Neural progenitor cell (in vitro differentiated cells): Measurements from ENCODE around the gene VAV1. TPM values are rescaled to one million over a fixed set of nuclear protein-coding genes. Genes with fewer than 3 reads are reported as not detected.

ENCODE experiments used
- DNase-seq: peaks from one replicate; pipeline ENCODE4 v3.0.0-alpha.2; 2016; ENCODE audit warnings: low spot score
- H2AFZ ChIP-seq: fragments of 200-600 bp; sonication (generic); replicated peaks from 2 replicates; pipeline ENCODE4 v1.6.1; 2016; ENCODE audit warnings: antibody characterized with exemption
- H3F3A ChIP-seq: fragments of 200-600 bp; sonication (generic); 2 replicates; pipeline ENCODE4 v1.6.1; 2016; ENCODE audit warnings: antibody characterized with exemption, low read depth
- H3K27ac ChIP-seq: fragments of 200-600 bp; sonication (generic); 2 replicates; pipeline ENCODE4 v1.5.1; 2016; ENCODE audit warnings: mild to moderate bottlenecking
- H3K27me3 ChIP-seq: fragments of 200-600 bp; sonication (generic); 2 replicates; pipeline ENCODE4 v1.6.1; 2016; ENCODE audit warnings: mild to moderate bottlenecking, moderate library complexity
- H3K36me3 ChIP-seq: fragments of 200-600 bp; sonication (generic); 2 replicates; pipeline ENCODE4 v1.5.1; 2016
- H3K4me1 ChIP-seq: fragments of 200-600 bp; sonication (generic); 2 replicates; pipeline ENCODE4 v1.6.1; 2016; ENCODE audit warnings: mixed run types
- H3K4me2 ChIP-seq: fragments of 200-600 bp; sonication (generic); 2 replicates; pipeline ENCODE4 v1.6.1; 2016
- H3K4me3 ChIP-seq: fragments of 200-600 bp; sonication (generic); 2 replicates; pipeline ENCODE4 v1.5.1; 2016
- H3K79me2 ChIP-seq: fragments of 200-600 bp; sonication (generic); 2 replicates; pipeline ENCODE4 v1.6.1; 2016; ENCODE audit warnings: low read depth
- H3K9ac ChIP-seq: fragments of 200-600 bp; sonication (generic); 2 replicates; pipeline ENCODE4 v1.6.1; 2016
- H3K9me3 ChIP-seq: fragments of 200-600 bp; sonication (generic); 2 replicates; pipeline ENCODE4 v1.5.1; 2016; ENCODE audit warnings: low read depth
- H4K20me1 ChIP-seq: fragments of 200-600 bp; sonication (generic); 2 replicates; pipeline ENCODE4 v1.6.1; 2016; ENCODE audit warnings: low read depth
- H3K27ac Mint-ChIP-seq: 3 replicates; pipeline ENCODE4 v1.8.0; 2021; ENCODE audit warnings: mixed read lengths
- H3K27me3 Mint-ChIP-seq: 2 replicates; pipeline ENCODE4 v1.8.0; 2022; ENCODE audit warnings: low read depth, mild to moderate bottlenecking, inconsistent platforms, moderate library complexity, mixed read lengths; ENCODE audit not compliant: insufficient read depth
- H3K36me3 Mint-ChIP-seq: 3 replicates; pipeline ENCODE4 v1.8.0; 2021; ENCODE audit warnings: mixed read lengths
- H3K4me1 Mint-ChIP-seq: 3 replicates; pipeline ENCODE4 v1.8.0; 2021; ENCODE audit warnings: mixed read lengths
- H3K4me3 Mint-ChIP-seq: 3 replicates; pipeline ENCODE4 v1.8.0; 2021; ENCODE audit warnings: mild to moderate bottlenecking, moderate library complexity, mixed read lengths
- H3K9me3 Mint-ChIP-seq: 3 replicates; pipeline ENCODE4 v1.8.0; 2020; ENCODE audit warnings: mixed read lengths
- CTCF ChIP-seq: fragments of 200-600 bp; sonication (generic); IDR thresholded peaks from 2 replicates; pipeline ENCODE4 v1.5.1; 2017; ENCODE audit warnings: antibody characterized with exemption, mild to moderate bottlenecking
- EZH2 ChIP-seq: fragments of 200-600 bp; sonication (generic); IDR thresholded peaks from 2 replicates; pipeline ENCODE4 v1.6.1; 2017; ENCODE audit warnings: antibody characterized with exemption, mild to moderate bottlenecking, moderate library complexity
- EZH2phosphoT487 ChIP-seq: fragments of 200-600 bp; sonication (generic); IDR thresholded peaks from 2 replicates; pipeline ENCODE4 v1.6.1; 2017; ENCODE audit warnings: antibody characterized with exemption
- total RNA-seq: library from RNA; depleted of rRNA; stranded (reverse); fragments of >200 nt; gene quantifications from 2 replicates; pipeline ENCODE4 v1.2.3, GENCODE V29; 2015; ENCODE audit warnings: low replicate concordance

Gene VAV1
- total RNA-seq, 1 donor from 2014 or later: not detected

GRCh38 chr19:6801485-6802086 lies 29.1 kb downstream of the VAV1 start:
- H3K4me1 Mint-ChIP-seq: peaks cover 3% of the 10 kb centered on the region
- Histone ChIP-seq H2AFZ (peak overlapping the region; percentile 77), H3K27me3 (no peaks in the 10 kb centered on the region), H4K20me1 (no peaks in the 10 kb centered on the region), H3K4me1 (no peaks in the 10 kb centered on the region), H3K9ac (no peak overlapping the region), H3K4me3 (no peak overlapping the region), H3K9me3 (no peaks in the 10 kb centered on the region), H3K4me2 (no peak overlapping the region), H3F3A (no peaks in the 10 kb centered on the region), H3K36me3 (no peaks in the 10 kb centered on the region), H3K27ac (no peak overlapping the region), H3K79me2 (no peaks in the 10 kb centered on the region)
- no peak for DNase-seq
- no peaks in the 10 kb centered on the region for H3K36me3 Mint-ChIP-seq
- no peaks in the 10 kb centered on the region for H3K9me3 Mint-ChIP-seq
- H3K4me3 Mint-ChIP-seq: no peak overlapping the region
- H3K27ac Mint-ChIP-seq: no peak overlapping the region
- peaks cover 3% of the 10 kb centered on the region for H3K27me3 Mint-ChIP-seq
- TF ChIP-seq EZH2 (no peak), CTCF (no peak), EZH2phosphoT487 (no peak)

DNA sequence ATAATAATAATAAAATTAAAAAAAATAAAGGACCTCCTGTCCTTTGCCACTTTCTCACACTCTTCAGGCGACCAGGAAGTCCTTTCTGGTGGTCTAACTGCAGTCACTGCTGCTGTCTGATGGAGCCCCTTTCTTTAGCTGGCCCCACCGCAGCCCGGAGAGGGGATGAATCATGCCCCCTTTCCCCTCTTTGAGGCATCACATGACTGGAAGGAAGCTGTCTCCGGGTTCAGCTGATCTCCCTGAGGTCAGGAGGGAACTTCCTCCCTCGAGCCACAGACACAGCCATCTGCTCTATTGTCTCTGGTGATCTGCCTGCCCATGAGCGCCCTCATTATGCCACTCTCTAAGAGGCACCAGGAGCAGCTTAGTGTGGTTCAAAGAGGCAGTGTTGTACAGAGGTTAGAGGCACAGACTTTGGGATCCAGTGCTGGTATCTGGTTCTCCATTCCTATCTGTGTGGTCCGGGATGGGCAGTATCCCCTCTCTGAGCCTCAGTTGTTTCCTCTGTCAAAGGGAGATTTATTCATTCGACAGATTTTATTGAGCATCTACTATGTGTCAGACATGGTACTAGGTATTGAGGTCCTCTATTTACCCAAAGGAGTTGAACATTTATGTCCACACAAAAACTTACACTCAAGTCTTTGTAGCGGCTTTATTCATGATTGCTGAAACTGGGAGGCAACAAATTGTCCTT lies 30.0 kb downstream of the VAV1 start:
- no peaks in the 10 kb centered on the region for H3K36me3 Mint-ChIP-seq
- no peaks in the 10 kb centered on the region for H3K27me3 ChIP-seq
- no peak overlapping the region for H3K9ac ChIP-seq
- H3K36me3 ChIP-seq: no peaks in the 10 kb centered on the region
- H3K27ac ChIP-seq: no peak overlapping the region
- H3K9me3 ChIP-seq: no peaks in the 10 kb centered on the region
- H3K79me2 ChIP-seq: no peaks in the 10 kb centered on the region
- no peaks in the 10 kb centered on the region for H3K9me3 Mint-ChIP-seq
- H3K4me1 Mint-ChIP-seq: peaks cover 3% of the 10 kb centered on the region
- no peak overlapping the region for H3K27ac Mint-ChIP-seq
- no peaks in the 10 kb centered on the region for H3K4me1 ChIP-seq
- H3K4me3 Mint-ChIP-seq: no peak overlapping the region
- no peak for TF ChIP-seq EZH2
- no peak for TF ChIP-seq CTCF
- no peak for TF ChIP-seq EZH2phosphoT487
- H2AFZ ChIP-seq: no peak overlapping the region
- H3F3A ChIP-seq: no peaks in the 10 kb centered on the region
- peak; percentile 7 for DNase-seq
- peaks cover 3% of the 10 kb centered on the region for H3K27me3 Mint-ChIP-seq
- H3K4me3 ChIP-seq: no peak overlapping the region
- H4K20me1 ChIP-seq: no peaks in the 10 kb centered on the region
- no peak overlapping the region for H3K4me2 ChIP-seq

- no peaks in the 10 kb centered on the region for H3K9me3 Mint-ChIP-seq
- no peaks in the 10 kb centered on the region for H3F3A ChIP-seq
- no peaks in the 10 kb centered on the region for H3K4me1 ChIP-seq
- H3K27me3 ChIP-seq: no peaks in the 10 kb centered on the region
- H3K27ac Mint-ChIP-seq: no peak overlapping the region
- DNase-seq: no peak
- no peak overlapping the region for H2AFZ ChIP-seq
- no peaks in the 10 kb centered on the region for H3K9me3 ChIP-seq
- no peak overlapping the region for H3K27ac ChIP-seq
- no peak overlapping the region for H3K4me2 ChIP-seq
- H3K36me3 Mint-ChIP-seq: no peaks in the 10 kb centered on the region
- H3K4me3 ChIP-seq: no peak overlapping the region
- H4K20me1 ChIP-seq: no peaks in the 10 kb centered on the region
- peaks cover 1% of the 10 kb centered on the region for H3K27me3 Mint-ChIP-seq
- peaks cover 3% of the 10 kb centered on the region for H3K4me1 Mint-ChIP-seq
- no peak for TF ChIP-seq CTCF
- TF ChIP-seq EZH2phosphoT487: no peak
- no peak for TF ChIP-seq EZH2
- H3K79me2 ChIP-seq: no peaks in the 10 kb centered on the region
- no peak overlapping the region for H3K4me3 Mint-ChIP-seq
- H3K9ac ChIP-seq: no peak overlapping the region
- H3K36me3 ChIP-seq: no peaks in the 10 kb centered on the region
Observed at GRCh38 chr19:6803036-6803404, 30.5 kb downstream of the VAV1 start.
